Measurements from ENCODE around the gene RBM8A. TPM values are rescaled to one million over a fixed set of nuclear protein-coding genes. Genes with fewer than 3 reads are reported as not detected.

The RBM8A gene
- total and polyA plus RNA-seq, 12 donors: 34.5 to 151 (median 67.4) TPM

- TF ChIP-seq, protein P1, sequence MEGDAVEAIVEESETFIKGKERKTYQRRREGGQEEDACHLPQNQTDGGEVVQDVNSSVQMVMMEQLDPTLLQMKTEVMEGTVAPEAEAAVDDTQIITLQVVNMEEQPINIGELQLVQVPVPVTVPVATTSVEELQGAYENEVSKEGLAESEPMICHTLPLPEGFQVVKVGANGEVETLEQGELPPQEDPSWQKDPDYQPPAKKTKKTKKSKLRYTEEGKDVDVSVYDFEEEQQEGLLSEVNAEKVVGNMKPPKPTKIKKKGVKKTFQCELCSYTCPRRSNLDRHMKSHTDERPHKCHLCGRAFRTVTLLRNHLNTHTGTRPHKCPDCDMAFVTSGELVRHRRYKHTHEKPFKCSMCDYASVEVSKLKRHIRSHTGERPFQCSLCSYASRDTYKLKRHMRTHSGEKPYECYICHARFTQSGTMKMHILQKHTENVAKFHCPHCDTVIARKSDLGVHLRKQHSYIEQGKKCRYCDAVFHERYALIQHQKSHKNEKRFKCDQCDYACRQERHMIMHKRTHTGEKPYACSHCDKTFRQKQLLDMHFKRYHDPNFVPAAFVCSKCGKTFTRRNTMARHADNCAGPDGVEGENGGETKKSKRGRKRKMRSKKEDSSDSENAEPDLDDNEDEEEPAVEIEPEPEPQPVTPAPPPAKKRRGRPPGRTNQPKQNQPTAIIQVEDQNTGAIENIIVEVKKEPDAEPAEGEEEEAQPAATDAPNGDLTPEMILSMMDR (IDR thresholded peaks at IDR 0.05): no peak
- Histone ChIP-seq H3K4me3 (peak overlapping the region in 9 of 10 donors; percentile 23 to 60 (median 53)), H3K27ac (peak overlapping the region in 9 of 10 donors; percentile 61 to 84 (median 76)), H3K27me3 (no peaks in the 10 kb centered on the region), H3K9me3 (no peaks in the 10 kb centered on the region), H3K4me1 (peaks cover 0 to 21% (median 9%) of the 10 kb centered on the region in 9 donors), H3K36me3 (peaks cover 0 to 7% (median 0%) of the 10 kb centered on the region in 9 donors)
- ATAC-seq (peak; percentile 74 to 84 (median 79)), DNase-seq (peak; percentile 17 to 64)
- intact Hi-C loops (cut with DNase I): no loop called here
- 27 to 30% methylated on average over 47 of the region's 47 CpGs for WGBS, 2 donors
Measured at GRCh38 chr1:145871994-145872924, 55.0 kb downstream of the RBM8A start.

Other genes with a start within 250 kb of the RBM8A start
- 1 to 10 TPM in 1 of 10 donors, under 1 TPM in 2, not detected in 7; 0.44 to 2.0 (median 0.47) TPM for gene PDZK1, start 220.1 kb downstream of the RBM8A start, total RNA-seq
- gene PDZK1, start 220.1 kb downstream of the RBM8A start, polyA plus RNA-seq: under 1 TPM; 0.17 to 0.44 TPM
- under 1 TPM in 2 of 10 donors, not detected in 8; 0.18 to 0.58 TPM for gene CD160, start 208.0 kb downstream of the RBM8A start, total RNA-seq
- under 1 TPM in 1 of 2 donors, not detected in 1; 0.03 TPM for gene CD160, start 208.0 kb downstream of the RBM8A start, polyA plus RNA-seq
- 10 to 100 TPM; 39.2 to 99.0 (median 56.3) TPM for gene RNF115, start 103.4 kb downstream of the RBM8A start, total RNA-seq
- gene RNF115, start 103.4 kb downstream of the RBM8A start, polyA plus RNA-seq: 10 to 100 TPM; 12.8 to 25.2 TPM
- gene POLR3C, start 103.3 kb downstream of the RBM8A start, total RNA-seq: 10 to 100 TPM; 11.8 to 18.1 (median 16.1) TPM
- 10 to 100 TPM in 1 of 2 donors, 1 to 10 TPM in 1; 8.0 to 11.3 TPM for gene POLR3C, start 103.3 kb downstream of the RBM8A start, polyA plus RNA-seq
- gene NUDT17, start 81.9 kb downstream of the RBM8A start, total RNA-seq: 1 to 10 TPM; 1.8 to 4.9 (median 3.6) TPM
- gene NUDT17, start 81.9 kb downstream of the RBM8A start, polyA plus RNA-seq: 1 to 10 TPM in 1 of 2 donors, under 1 TPM in 1; 0.75 to 4.0 TPM
- gene PIAS3, start 68.4 kb downstream of the RBM8A start, total RNA-seq: 10 to 100 TPM; 12.6 to 21.0 (median 15.0) TPM
- gene PIAS3, start 68.4 kb downstream of the RBM8A start, polyA plus RNA-seq: 10 to 100 TPM; 19.9 to 28.7 TPM
- gene ANKRD35, start 41.6 kb downstream of the RBM8A start, total RNA-seq: 1 to 10 TPM in 1 of 10 donors, under 1 TPM in 9; 0.28 to 1.2 (median 0.56) TPM
- 1 to 10 TPM in 1 of 2 donors, under 1 TPM in 1; 0.80 to 2.1 TPM for gene ANKRD35, start 41.6 kb downstream of the RBM8A start, polyA plus RNA-seq
- gene ITGA10, start 17.4 kb downstream of the RBM8A start, total RNA-seq: 1 to 10 TPM; 1.1 to 3.2 (median 1.6) TPM
- gene ITGA10, start 17.4 kb downstream of the RBM8A start, polyA plus RNA-seq: 1 to 10 TPM; 1.9 to 4.2 TPM
- gene PEX11B, start 8.8 kb downstream of the RBM8A start, total RNA-seq: 10 to 100 TPM; 20.4 to 26.3 (median 23.0) TPM
- gene PEX11B, start 8.8 kb downstream of the RBM8A start, polyA plus RNA-seq: 10 to 100 TPM; 17.7 to 24.5 TPM
- gene LIX1L, start 30.5 kb upstream of the RBM8A start, total RNA-seq: 10 to 100 TPM; 21.2 to 30.0 (median 24.5) TPM
- gene LIX1L, start 30.5 kb upstream of the RBM8A start, polyA plus RNA-seq: 1 to 10 TPM; 7.1 to 9.4 TPM
- gene ANKRD34A, start 37.1 kb upstream of the RBM8A start, total RNA-seq: 1 to 10 TPM in 6 of 10 donors, under 1 TPM in 4; 0.66 to 1.5 (median 1.0) TPM
- gene ANKRD34A, start 37.1 kb upstream of the RBM8A start, polyA plus RNA-seq: 1 to 10 TPM in 1 of 2 donors, under 1 TPM in 1; 0.88 to 1.7 TPM
- 10 to 100 TPM; 30.9 to 44.7 (median 38.5) TPM for gene POLR3GL, start 37.2 kb upstream of the RBM8A start, total RNA-seq
- gene POLR3GL, start 37.2 kb upstream of the RBM8A start, polyA plus RNA-seq: 10 to 100 TPM; 44.2 to 64.5 TPM
- 1,000 to 10,000 TPM in 2 of 10 donors, 100 to 1,000 TPM in 8; 544 to 1,142 (median 777) TPM for gene TXNIP, start 69.1 kb upstream of the RBM8A start, total RNA-seq
- gene TXNIP, start 69.1 kb upstream of the RBM8A start, polyA plus RNA-seq: 100 to 1,000 TPM; 231 to 681 TPM
- 100 to 1,000 TPM in 1 of 10 donors, 10 to 100 TPM in 9; 26.8 to 115 (median 76.5) TPM for gene HJV, start 94.3 kb upstream of the RBM8A start, total RNA-seq
- 10 to 100 TPM in 1 of 2 donors, under 1 TPM in 1; 0.52 to 18.8 TPM for gene HJV, start 94.3 kb upstream of the RBM8A start, polyA plus RNA-seq
- gene NBPF10, start 217.3 kb upstream of the RBM8A start, total RNA-seq: 1 to 10 TPM in 5 of 10 donors, under 1 TPM in 5; 0.47 to 1.7 (median 0.96) TPM
- under 1 TPM; 0.22 to 0.30 TPM for gene NBPF10, start 217.3 kb upstream of the RBM8A start, polyA plus RNA-seq